Skeletal muscle tissue (tissue), 4 donors: ENCODE measurements around the gene HCN4. TPM values are rescaled to one million over a fixed set of nuclear protein-coding genes. Genes with fewer than 3 reads are reported as not detected.

Source experiments
- H3K27ac ChIP-seq: one replicate; pipeline ENCODE4 v1.7.0; 2013; ENCODE audit warnings: mild to moderate bottlenecking, low read depth, low read length, inconsistent platforms
- H3K27me3 ChIP-seq, 3 donors: one replicate each; pipeline ENCODE4 v1.7.0; 2013; ENCODE audit warnings: low read length in 3 of 3; ENCODE audit not compliant: control insufficient read depth in 3 of 3, insufficient read depth in 3 of 3
- H3K36me3 ChIP-seq, 3 donors: one replicate each; pipeline ENCODE4 v1.7.0; 2013; ENCODE audit warnings: low read length in 3 of 3; ENCODE audit not compliant: control insufficient read depth in 3 of 3, insufficient read depth in 3 of 3
- H3K4me1 ChIP-seq, 3 donors: one replicate each; pipeline ENCODE4 v1.7.0; 2013; ENCODE audit warnings: low read length in 3 of 3, mild to moderate bottlenecking in 3 of 3; ENCODE audit not compliant: control insufficient read depth in 3 of 3, insufficient read depth in 3 of 3
- H3K4me3 ChIP-seq, 3 donors: one replicate each; pipeline ENCODE4 v1.7.0; 2013; ENCODE audit warnings: low read length in 3 of 3
- H3K9ac ChIP-seq, 3 donors: one replicate each; pipeline ENCODE4 v1.7.0; 2013; ENCODE audit warnings: low read length in 3 of 3, mild to moderate bottlenecking in 3 of 3, moderate library complexity in 2 of 3, low read depth in 1 of 3
- H3K9me3 ChIP-seq, 3 donors: one replicate each; pipeline ENCODE4 v1.7.0; 2013; ENCODE audit warnings: low read length in 3 of 3; ENCODE audit not compliant: control insufficient read depth in 3 of 3
- total RNA-seq: library from RNA; depleted of rRNA; stranded (reverse); fragments of >200 nt; gene quantifications from one replicate; pipeline ENCODE4 v1.2.3, GENCODE V29; 2014
- donor health status: Osteomylitis.

HCN4 gene
- total RNA-seq, 1 donor from 2014 or later = under 0.01 TPM

- Histone ChIP-seq H3K4me3 (no peak overlapping the region), H3K27ac (no peak overlapping the region), H3K4me1 (no peaks in the 10 kb centered on the region), H3K36me3 (no peaks in the 10 kb centered on the region), H3K9me3 (no peaks in the 10 kb centered on the region), H3K9ac (no peak overlapping the region), H3K27me3 (peaks cover 20 to 35% (median 30%) of the 10 kb centered on the region in 3 donors)
Observed at GRCh38 chr15:73391128-73391872, 22.5 kb upstream of the HCN4 start.

- no peak overlapping the region for H3K4me3 ChIP-seq
- H3K9ac ChIP-seq = no peak overlapping the region
- H3K4me1 ChIP-seq = no peaks in the 10 kb centered on the region
- H3K36me3 ChIP-seq = no peaks in the 10 kb centered on the region
- no peak overlapping the region for H3K27ac ChIP-seq
- H3K27me3 ChIP-seq = peaks cover 24 to 45% (median 42%) of the 10 kb centered on the region in 3 donors
- H3K9me3 ChIP-seq = no peaks in the 10 kb centered on the region
Observed at GRCh38 chr15:73389971-73390544, 21.3 kb upstream of the HCN4 start.

GRCh38 chr15:73389539-73389938 is 20.8 kb upstream of the HCN4 start:
- Histone ChIP-seq H3K9ac (no peak overlapping the region), H3K36me3 (no peaks in the 10 kb centered on the region), H3K4me1 (no peaks in the 10 kb centered on the region), H3K27ac (no peak overlapping the region), H3K27me3 (peaks cover 24 to 46% (median 44%) of the 10 kb centered on the region in 3 donors), H3K9me3 (no peaks in the 10 kb centered on the region), H3K4me3 (no peak overlapping the region)

- Histone ChIP-seq H3K9me3 (peaks cover 0 to 1% (median 0%) of the 10 kb centered on the region in 3 donors), H3K9ac (no peak overlapping the region), H3K4me3 (no peak overlapping the region), H3K27me3 (peaks cover 18 to 39% (median 37%) of the 10 kb centered on the region in 3 donors), H3K27ac (no peak overlapping the region), H3K4me1 (no peaks in the 10 kb centered on the region), H3K36me3 (no peaks in the 10 kb centered on the region)
Observed at GRCh38 chr15:73388256-73388781, 19.6 kb upstream of the HCN4 start.

- Histone ChIP-seq H3K27me3 (peaks cover 15 to 39% (median 31%) of the 10 kb centered on the region in 3 donors), H3K27ac (no peak overlapping the region), H3K4me1 (no peaks in the 10 kb centered on the region), H3K4me3 (no peak overlapping the region), H3K9ac (no peak overlapping the region), H3K36me3 (no peaks in the 10 kb centered on the region), H3K9me3 (peaks cover 0 to 5% (median 0%) of the 10 kb centered on the region in 3 donors)
Observed at GRCh38 chr15:73387507-73388255, 18.9 kb upstream of the HCN4 start.

GRCh38 chr15:73386886-73387506 is 18.2 kb upstream of the HCN4 start:
- no peak overlapping the region for H3K27ac ChIP-seq
- no peaks in the 10 kb centered on the region for H3K36me3 ChIP-seq
- H3K4me3 ChIP-seq = no peak overlapping the region
- H3K4me1 ChIP-seq = no peaks in the 10 kb centered on the region
- H3K27me3 ChIP-seq = peaks cover 17 to 41% (median 35%) of the 10 kb centered on the region in 3 donors
- H3K9ac ChIP-seq = no peak overlapping the region
- peaks cover 0 to 5% (median 0%) of the 10 kb centered on the region in 3 donors for H3K9me3 ChIP-seq

- Histone ChIP-seq H3K36me3 (no peaks in the 10 kb centered on the region), H3K4me3 (no peak overlapping the region), H3K4me1 (no peaks in the 10 kb centered on the region), H3K27ac (no peak overlapping the region), H3K9ac (no peak overlapping the region), H3K27me3 (peaks cover 14 to 39% (median 34%) of the 10 kb centered on the region in 3 donors), H3K9me3 (peaks cover 0 to 5% (median 0%) of the 10 kb centered on the region in 3 donors)
Observed at GRCh38 chr15:73386238-73386637, 17.5 kb upstream of the HCN4 start.

GRCh38 chr15:73385205-73385604 is 16.4 kb upstream of the HCN4 start:
- Histone ChIP-seq H3K9ac (no peak overlapping the region), H3K27me3 (peaks cover 9 to 33% (median 29%) of the 10 kb centered on the region in 3 donors), H3K27ac (no peak overlapping the region), H3K9me3 (peaks cover 0 to 14% (median 4%) of the 10 kb centered on the region in 3 donors), H3K36me3 (no peaks in the 10 kb centered on the region), H3K4me3 (no peak overlapping the region), H3K4me1 (no peaks in the 10 kb centered on the region)

GRCh38 chr15:73383310-73384189 is 14.8 kb upstream of the HCN4 start:
- peaks cover 0 to 14% (median 4%) of the 10 kb centered on the region in 3 donors for H3K9me3 ChIP-seq
- no peaks in the 10 kb centered on the region for H3K36me3 ChIP-seq
- no peak overlapping the region for H3K9ac ChIP-seq
- no peak overlapping the region for H3K27ac ChIP-seq
- peaks cover 10 to 41% (median 32%) of the 10 kb centered on the region in 3 donors for H3K27me3 ChIP-seq
- H3K4me1 ChIP-seq = no peaks in the 10 kb centered on the region
- no peak overlapping the region for H3K4me3 ChIP-seq
